UCSD-AML1 (cell line): Measurements from ENCODE around the gene PTTG1IP.
"Not testable (repeated sequence)": the region's sequence is repeated elsewhere in the genome, so short reads cannot be mapped to it uniquely, and the experiment has no call there.

Source experiments
- DNase-seq: peaks from one replicate; lab custom pipeline; 2025; ENCODE audit not compliant: unreplicated experiment; lab: John Stamatoyannopoulos, UW

The PTTG1IP gene

GRCh38 chr21:44873356-44874239 lies at the start of gene PTTG1IP:
Gene PTTG1IP (minus strand): TSS chr21:44873690. CDS start chr21:44873616, 74 bp downstream.
- DNase-seq = peak; percentile 100

GRCh38 chr21:44921928-44922327 lies 48.4 kb upstream of the PTTG1IP start:
- DNase-seq = no peak

GRCh38 chr21:44920694-44921604 lies 47.5 kb upstream of the PTTG1IP start, which contains the start of gene ITGB2:
Gene ITGB2 (minus strand): TSS chr21:44920899. CDS start chr21:44910782, 10,117 bp downstream.
- peak; percentile 67 for DNase-seq

- DNase-seq = peak; percentile 66
These were observed 46.6 kb upstream of the PTTG1IP start for GRCh38 chr21:44919913-44920693.

GRCh38 chr21:44919111-44919912 lies 45.8 kb upstream of the PTTG1IP start:
- no peak for DNase-seq

GRCh38 chr21:44918581-44919033 lies 45.1 kb upstream of the PTTG1IP start:
- no peak for DNase-seq

GRCh38 chr21:44918107-44918470 lies 44.6 kb upstream of the PTTG1IP start:
- no peak for DNase-seq

GRCh38 chr21:44917446-44918106 lies 44.1 kb upstream of the PTTG1IP start:
- no peak for DNase-seq

GRCh38 chr21:44916965-44917364 lies 43.5 kb upstream of the PTTG1IP start:
- DNase-seq = no peak

GRCh38 chr21:44914176-44914874 lies 40.8 kb upstream of the PTTG1IP start:
- peak; percentile 70 for DNase-seq

- DNase-seq = no peak
These were observed 40.1 kb upstream of the PTTG1IP start for GRCh38 chr21:44913425-44914175.

- not testable (repeated sequence) for DNase-seq
These were observed 39.3 kb upstream of the PTTG1IP start for GRCh38 chr21:44912506-44913412.

GRCh38 chr21:44912158-44912473 lies 38.6 kb upstream of the PTTG1IP start:
- no peak for DNase-seq

GRCh38 chr21:44911384-44912157 lies 38.1 kb upstream of the PTTG1IP start:
- DNase-seq = peak; percentile 32

GRCh38 chr21:44911068-44911383 lies 37.5 kb upstream of the PTTG1IP start:
- no peak for DNase-seq

- no peak for DNase-seq
These were observed 37.0 kb upstream of the PTTG1IP start for GRCh38 chr21:44910229-44911067.
